ENCODE measurements around the gene CRIP3.
"Not testable (repeated sequence)": the region's sequence is repeated elsewhere in the genome, so short reads cannot be mapped to it uniquely, and the experiment has no call there.

Gene CRIP3

DNA sequence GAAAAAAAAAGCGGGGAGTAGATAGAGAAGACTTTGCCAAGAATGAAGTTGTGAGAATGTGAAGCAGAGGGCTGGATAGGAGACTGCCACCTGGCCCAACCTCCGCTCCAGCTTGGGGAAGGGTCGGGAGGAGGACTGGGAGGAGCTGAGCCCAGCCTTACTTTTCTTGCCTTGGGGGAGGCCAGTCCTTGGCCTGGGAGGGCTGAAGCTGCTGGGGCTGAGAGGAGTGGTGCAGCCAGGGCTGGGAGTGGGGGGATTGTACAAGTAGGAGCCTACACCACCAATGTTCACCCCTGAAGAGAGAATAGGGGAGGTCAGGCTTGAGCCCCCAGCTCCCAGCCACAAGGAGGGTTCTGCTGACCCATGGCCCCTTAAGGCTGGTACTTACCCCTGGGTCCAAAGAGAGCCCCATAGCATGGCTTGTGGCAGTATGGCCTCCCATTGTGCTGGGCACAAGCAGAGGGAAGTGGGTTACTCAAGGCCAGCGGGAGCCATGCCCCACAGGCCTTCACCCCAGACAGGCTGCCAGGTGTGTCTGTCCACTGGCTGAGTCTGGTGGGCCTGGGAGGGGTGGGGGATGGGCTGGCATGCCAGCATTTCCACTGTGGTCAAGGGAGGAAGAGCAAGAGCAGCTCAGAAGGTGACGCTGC lies 1.1 kb downstream of the CRIP3 start:
- Histone ChIP-seq H3K9ac (no peak overlapping the region), H3K9me3 (ENCODE audit: control insufficient read depth, low read length) (no peaks in the 10 kb centered on the region), H3K4me3 (ENCODE audit: low read depth, low read length) (no peak overlapping the region), H3K36me3 (ENCODE audit: control insufficient read depth, insufficient read depth, low read length) (no peaks in the 10 kb centered on the region), H3K27ac (no peak overlapping the region), H3K4me1 (no peaks in the 10 kb centered on the region), H3K4me2 (ENCODE audit: low read length) (no peak overlapping the region), H3K27me3 (ENCODE audit: control insufficient read depth, insufficient read depth, low read length) (no peaks in the 10 kb centered on the region), H2AFZ (no peak overlapping the region), H3K79me2 (no peaks in the 10 kb centered on the region)
- TF ChIP-seq CTCF (IDR thresholded peaks at IDR 0.05) = no peak

- no peak overlapping the region for H3K9ac ChIP-seq
- no peak overlapping the region for H3K4me3 ChIP-seq (ENCODE audit: low read depth, low read length)
- no peaks in the 10 kb centered on the region for H3K9me3 ChIP-seq (ENCODE audit: control insufficient read depth, low read length)
- no peaks in the 10 kb centered on the region for H3K79me2 ChIP-seq
- no peaks in the 10 kb centered on the region for H3K4me1 ChIP-seq
- no peak overlapping the region for H3K27ac ChIP-seq
- no peak for TF ChIP-seq CTCF (IDR thresholded peaks at IDR 0.05)
- H3K27me3 ChIP-seq (ENCODE audit: control insufficient read depth, insufficient read depth, low read length) = no peaks in the 10 kb centered on the region
- no peaks in the 10 kb centered on the region for H3K36me3 ChIP-seq (ENCODE audit: control insufficient read depth, insufficient read depth, low read length)
- no peak overlapping the region for H2AFZ ChIP-seq
- H3K4me2 ChIP-seq (ENCODE audit: low read length) = no peak overlapping the region
Measured at GRCh38 chr6:43306086-43306485, 2.5 kb downstream of the CRIP3 start.

GRCh38 chr6:43304882-43305281 lies 3.7 kb downstream of the CRIP3 start:
- H3K27ac ChIP-seq = no peak overlapping the region
- no peak for TF ChIP-seq CTCF (IDR thresholded peaks at IDR 0.05)
- H3K79me2 ChIP-seq = no peaks in the 10 kb centered on the region
- no peaks in the 10 kb centered on the region for H3K27me3 ChIP-seq (ENCODE audit: control insufficient read depth, insufficient read depth, low read length)
- no peak overlapping the region for H3K9ac ChIP-seq
- H3K4me3 ChIP-seq (ENCODE audit: low read depth, low read length) = no peak overlapping the region
- H3K36me3 ChIP-seq (ENCODE audit: control insufficient read depth, insufficient read depth, low read length) = no peaks in the 10 kb centered on the region
- H3K4me2 ChIP-seq (ENCODE audit: low read length) = no peak overlapping the region
- H3K4me1 ChIP-seq = no peaks in the 10 kb centered on the region
- H2AFZ ChIP-seq = no peak overlapping the region
- H3K9me3 ChIP-seq (ENCODE audit: control insufficient read depth, low read length) = no peaks in the 10 kb centered on the region

DNA sequence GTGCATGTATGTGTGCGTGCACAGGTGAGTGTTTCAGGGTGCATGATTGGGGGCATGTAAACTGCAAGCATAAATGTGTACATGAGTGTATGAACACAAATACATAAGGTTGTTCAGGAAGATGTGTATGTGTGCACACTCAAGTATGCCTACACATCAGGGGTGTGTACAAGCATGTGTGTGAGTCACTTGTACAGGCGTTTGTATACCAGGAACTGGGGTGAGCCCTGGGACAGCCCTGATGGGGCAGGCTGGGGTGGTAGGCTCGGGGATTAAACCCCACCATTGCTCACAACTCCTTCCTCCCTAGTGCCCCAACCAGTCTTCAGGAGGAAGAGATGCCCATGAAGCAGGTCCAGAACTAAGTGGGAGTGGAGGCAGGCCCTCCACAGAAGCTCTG lies 4.3 kb downstream of the CRIP3 start:
- no peak for TF ChIP-seq CTCF (IDR thresholded peaks at IDR 0.05)
- Histone ChIP-seq H2AFZ (no peak overlapping the region), H3K27me3 (ENCODE audit: control insufficient read depth, insufficient read depth, low read length) (no peaks in the 10 kb centered on the region), H3K9ac (no peak overlapping the region), H3K4me1 (no peaks in the 10 kb centered on the region), H3K4me2 (ENCODE audit: low read length) (no peak overlapping the region), H3K79me2 (no peaks in the 10 kb centered on the region), H3K27ac (no peak overlapping the region), H3K9me3 (ENCODE audit: control insufficient read depth, low read length) (no peaks in the 10 kb centered on the region), H3K36me3 (ENCODE audit: control insufficient read depth, insufficient read depth, low read length) (no peaks in the 10 kb centered on the region), H3K4me3 (ENCODE audit: low read depth, low read length) (no peak overlapping the region)

DNA sequence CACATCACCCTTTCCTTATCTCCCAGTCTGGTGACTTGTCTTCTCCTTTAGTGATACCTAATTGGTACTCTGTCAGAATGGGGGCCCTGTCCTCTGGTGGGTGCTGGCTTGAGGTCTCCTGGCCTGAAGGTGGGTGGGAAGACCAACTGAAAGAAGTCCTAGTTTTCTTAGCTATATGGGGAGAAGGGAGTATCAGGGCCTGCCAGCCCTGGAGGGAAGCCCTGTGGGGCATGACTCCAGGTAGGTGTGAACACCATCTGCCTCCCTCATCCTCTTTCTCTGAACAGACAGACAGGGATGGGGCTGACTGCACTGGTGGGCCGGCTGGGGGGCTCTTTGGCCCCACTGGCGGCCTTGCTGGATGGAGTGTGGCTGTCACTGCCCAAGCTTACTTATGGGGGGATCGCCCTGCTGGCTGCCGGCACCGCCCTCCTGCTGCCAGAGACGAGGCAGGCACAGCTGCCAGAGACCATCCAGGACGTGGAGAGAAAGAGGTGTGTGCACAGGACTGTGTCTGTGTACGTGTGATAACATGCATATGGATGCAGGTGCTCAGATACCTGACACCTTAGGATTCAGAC lies 4.8 kb downstream of the CRIP3 start:
- Histone ChIP-seq H3K27ac (no peak overlapping the region), H3K4me1 (no peaks in the 10 kb centered on the region), H3K9me3 (ENCODE audit: control insufficient read depth, low read length) (no peaks in the 10 kb centered on the region), H3K4me3 (ENCODE audit: low read depth, low read length) (no peak overlapping the region), H3K4me2 (ENCODE audit: low read length) (no peak overlapping the region), H3K27me3 (ENCODE audit: control insufficient read depth, insufficient read depth, low read length) (no peaks in the 10 kb centered on the region), H2AFZ (no peak overlapping the region), H3K36me3 (ENCODE audit: control insufficient read depth, insufficient read depth, low read length) (no peaks in the 10 kb centered on the region), H3K79me2 (no peaks in the 10 kb centered on the region), H3K9ac (no peak overlapping the region)
- TF ChIP-seq CTCF (IDR thresholded peaks at IDR 0.05) = no peak

GRCh38 chr6:43303006-43303405 lies 5.6 kb downstream of the CRIP3 start:
- not testable (repeated sequence) for H3K9ac ChIP-seq; H3K4me3 ChIP-seq (ENCODE audit: low read depth, low read length); H3K4me1 ChIP-seq; H3K27ac ChIP-seq; H3K4me2 ChIP-seq (ENCODE audit: low read length); H3K9me3 ChIP-seq (ENCODE audit: control insufficient read depth, low read length); H3K36me3 ChIP-seq (ENCODE audit: control insufficient read depth, insufficient read depth, low read length); H3K79me2 ChIP-seq; H3K27me3 ChIP-seq (ENCODE audit: control insufficient read depth, insufficient read depth, low read length); H2AFZ ChIP-seq
